ENCODE data around the gene GP1BB. TPM values are rescaled to one million over a fixed set of nuclear protein-coding genes. Genes with fewer than 3 reads are reported as not detected.
"Not testable (repeated sequence)": the region's sequence is repeated elsewhere in the genome, so short reads cannot be mapped to it uniquely, and the experiment has no call there.

The GP1BB gene
- total and polyA plus RNA-seq, 5 donors from 2014 or later = 6.4 TPM; not detected in 4

DNA sequence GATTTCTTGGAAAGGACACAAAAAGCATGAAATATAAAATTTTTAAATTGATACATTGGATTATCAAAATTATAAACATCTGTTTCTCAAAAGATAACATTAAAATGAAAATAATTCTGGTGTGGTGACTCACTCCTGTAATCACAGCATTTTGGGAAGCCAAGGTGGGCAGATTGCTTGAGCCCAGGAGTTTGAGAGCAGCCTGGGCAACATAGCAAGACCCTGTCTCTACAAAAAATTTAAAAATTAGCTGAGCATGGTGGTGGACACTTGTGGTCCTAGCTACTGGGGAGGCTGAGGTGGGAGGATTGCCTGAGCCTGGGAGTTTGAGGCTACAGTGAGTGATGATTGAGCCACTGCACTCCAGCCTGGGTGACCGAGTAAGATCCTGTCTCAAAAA lies 25.5 kb upstream of the GP1BB start:
- peaks cover 11% of the 10 kb centered on the region for H3K27me3 Mint-ChIP-seq
- H3K36me3 ChIP-seq (ENCODE audit: control insufficient read depth, insufficient read depth, low read length); ATAC-seq (ENCODE audit: low read depth in 2 of 2); H3K27ac Mint-ChIP-seq; H3K27me3 ChIP-seq (ENCODE audit: control insufficient read depth, insufficient read depth, low read length); H3K4me1 Mint-ChIP-seq; H3K36me3 Mint-ChIP-seq; H3K4me3 ChIP-seq (ENCODE audit: low read depth, low read length); H3K4me1 ChIP-seq (ENCODE audit: control insufficient read depth, insufficient read depth, low read length, poor library complexity, severe bottlenecking); DNase-seq; H3K9me3 Mint-ChIP-seq; H3K27ac ChIP-seq (ENCODE audit: insufficient read depth, low read length, poor library complexity, severe bottlenecking); H3K9me3 ChIP-seq (ENCODE audit: control insufficient read depth in 2 of 2, low read length in 2 of 2); H3K4me3 Mint-ChIP-seq: not testable (repeated sequence)

DNA sequence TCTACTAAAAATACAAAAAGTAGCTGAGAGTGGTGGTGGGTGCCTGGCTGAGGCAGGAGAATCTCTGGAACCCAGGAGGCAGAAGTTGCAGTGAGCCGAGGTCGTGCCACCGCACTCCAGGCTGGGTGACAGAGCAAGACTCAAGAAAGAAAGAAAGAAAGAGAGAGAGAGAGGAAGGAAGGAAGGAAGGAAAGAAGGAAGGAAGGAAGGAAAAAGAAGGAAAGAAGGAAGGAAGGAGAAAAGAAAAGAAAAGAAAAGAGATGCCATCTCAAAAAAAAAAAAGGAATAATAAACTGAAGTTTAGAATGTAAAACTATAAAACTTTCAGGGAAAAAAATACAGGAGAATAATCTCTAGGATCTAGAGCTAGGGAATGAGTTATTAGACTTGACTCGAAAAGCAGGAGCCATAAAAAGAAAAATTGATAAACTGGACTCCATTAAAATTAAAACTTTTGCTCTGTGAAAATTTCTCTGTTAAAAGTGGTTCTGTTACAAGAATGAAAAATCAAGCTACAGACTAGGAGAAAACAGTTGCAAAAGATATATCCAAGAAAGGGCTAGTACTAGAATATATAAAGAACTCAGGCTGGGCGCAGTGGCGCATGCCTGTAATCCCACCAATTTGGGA lies 22.4 kb upstream of the GP1BB start:
- Histone ChIP-seq H3K27me3 (ENCODE audit: control insufficient read depth, insufficient read depth, low read length) (peaks cover 2% of the 10 kb centered on the region), H3K4me1 (ENCODE audit: control insufficient read depth, insufficient read depth, low read length, poor library complexity, severe bottlenecking) (no peaks in the 10 kb centered on the region), H3K9me3 (ENCODE audit: control insufficient read depth in 2 of 2, low read length in 2 of 2) (no peaks in the 10 kb centered on the region), H3K36me3 (ENCODE audit: control insufficient read depth, insufficient read depth, low read length) (no peaks in the 10 kb centered on the region), H3K4me3 (ENCODE audit: low read depth, low read length) (no peak overlapping the region), H3K27ac (ENCODE audit: insufficient read depth, low read length, poor library complexity, severe bottlenecking) (no peak overlapping the region)
- peaks cover 10% of the 10 kb centered on the region for H3K27me3 Mint-ChIP-seq
- DNase-seq = no peak
- ATAC-seq (ENCODE audit: low read depth in 2 of 2) = no peak
- H3K9me3 Mint-ChIP-seq = no peaks in the 10 kb centered on the region
- no peak overlapping the region for H3K4me3 Mint-ChIP-seq
- no peaks in the 10 kb centered on the region for H3K36me3 Mint-ChIP-seq
- no peak overlapping the region for H3K27ac Mint-ChIP-seq
- no peaks in the 10 kb centered on the region for H3K4me1 Mint-ChIP-seq

DNA sequence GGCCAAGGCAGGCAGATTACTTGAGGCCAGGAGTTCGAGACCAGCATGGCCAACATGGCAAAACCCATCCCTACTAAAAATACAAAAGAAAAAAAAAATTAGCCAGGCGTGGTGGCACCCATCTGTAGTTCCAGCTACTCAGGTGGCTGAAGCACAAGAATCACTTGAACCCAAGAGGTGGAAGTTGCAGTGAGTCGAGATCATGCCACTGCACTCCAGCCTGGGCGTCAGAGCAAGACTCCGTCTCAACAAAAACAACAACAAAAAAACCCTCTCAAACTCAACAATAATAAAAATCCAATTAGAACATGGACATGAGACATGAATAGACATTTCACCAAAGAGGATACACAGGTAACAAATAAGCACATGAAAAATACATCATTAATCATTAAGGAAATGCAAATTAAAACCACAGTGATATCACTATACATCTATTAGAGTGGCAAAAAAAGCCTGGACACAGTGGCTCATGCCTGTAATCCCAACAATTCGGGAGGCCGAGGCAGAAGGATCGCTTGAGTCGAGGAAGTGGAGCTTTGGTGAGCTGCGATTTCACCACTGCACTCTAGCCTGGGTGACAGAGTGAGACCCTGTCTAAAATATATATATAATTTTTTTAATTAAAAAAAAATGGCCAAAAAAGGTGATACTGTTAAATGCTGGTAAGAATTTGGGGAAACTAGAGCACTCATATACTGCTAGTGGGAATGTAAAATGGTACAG lies 21.8 kb upstream of the GP1BB start:
- no peaks in the 10 kb centered on the region for H3K36me3 Mint-ChIP-seq
- no peaks in the 10 kb centered on the region for H3K4me1 ChIP-seq (ENCODE audit: control insufficient read depth, insufficient read depth, low read length, poor library complexity, severe bottlenecking)
- no peak overlapping the region for H3K27ac ChIP-seq (ENCODE audit: insufficient read depth, low read length, poor library complexity, severe bottlenecking)
- no peaks in the 10 kb centered on the region for H3K36me3 ChIP-seq (ENCODE audit: control insufficient read depth, insufficient read depth, low read length)
- no peaks in the 10 kb centered on the region for H3K4me1 Mint-ChIP-seq
- H3K9me3 Mint-ChIP-seq = no peaks in the 10 kb centered on the region
- H3K4me3 ChIP-seq (ENCODE audit: low read depth, low read length) = no peak overlapping the region
- ATAC-seq (ENCODE audit: low read depth in 2 of 2) = no peak
- peaks cover 2% of the 10 kb centered on the region for H3K27me3 ChIP-seq (ENCODE audit: control insufficient read depth, insufficient read depth, low read length)
- peaks cover 10% of the 10 kb centered on the region for H3K27me3 Mint-ChIP-seq
- no peak overlapping the region for H3K4me3 Mint-ChIP-seq
- no peak for DNase-seq
- no peak overlapping the region for H3K27ac Mint-ChIP-seq
- H3K9me3 ChIP-seq (ENCODE audit: control insufficient read depth in 2 of 2, low read length in 2 of 2) = no peaks in the 10 kb centered on the region

DNA sequence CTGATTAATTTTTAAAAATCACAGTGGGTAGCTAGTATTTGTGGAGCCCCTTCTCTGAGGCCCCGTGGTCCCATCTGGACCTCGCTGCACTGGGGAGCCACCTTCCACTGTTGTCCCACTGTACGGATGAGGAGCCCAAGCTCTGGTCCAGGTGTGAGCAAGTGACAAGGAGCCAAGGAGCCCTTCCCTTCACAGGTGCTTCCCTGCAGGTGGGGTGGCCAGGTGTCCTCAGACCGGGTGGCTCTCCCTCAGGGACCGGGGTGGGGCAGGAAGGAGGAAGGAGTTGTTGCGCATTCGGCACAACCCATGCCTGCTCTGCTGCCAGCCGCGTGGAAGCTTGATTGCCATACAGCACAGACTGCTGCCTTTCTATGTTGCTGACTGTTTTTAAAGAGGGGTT lies 19.5 kb upstream of the GP1BB start:
- ATAC-seq (ENCODE audit: low read depth in 2 of 2) = no peak
- Histone ChIP-seq H3K4me3 (ENCODE audit: low read depth, low read length) (no peak overlapping the region), H3K4me1 (ENCODE audit: control insufficient read depth, insufficient read depth, low read length, poor library complexity, severe bottlenecking) (no peaks in the 10 kb centered on the region), H3K27ac (ENCODE audit: insufficient read depth, low read length, poor library complexity, severe bottlenecking) (no peak overlapping the region), H3K36me3 (ENCODE audit: control insufficient read depth, insufficient read depth, low read length) (no peaks in the 10 kb centered on the region), H3K9me3 (ENCODE audit: control insufficient read depth in 2 of 2, low read length in 2 of 2) (no peaks in the 10 kb centered on the region), H3K27me3 (ENCODE audit: control insufficient read depth, insufficient read depth, low read length) (peaks cover 2% of the 10 kb centered on the region)
- no peaks in the 10 kb centered on the region for H3K4me1 Mint-ChIP-seq
- H3K4me3 Mint-ChIP-seq = no peak overlapping the region
- peaks cover 12% of the 10 kb centered on the region for H3K27me3 Mint-ChIP-seq
- H3K9me3 Mint-ChIP-seq = no peaks in the 10 kb centered on the region
- no peak for DNase-seq
- no peaks in the 10 kb centered on the region for H3K36me3 Mint-ChIP-seq
- no peak overlapping the region for H3K27ac Mint-ChIP-seq

DNA sequence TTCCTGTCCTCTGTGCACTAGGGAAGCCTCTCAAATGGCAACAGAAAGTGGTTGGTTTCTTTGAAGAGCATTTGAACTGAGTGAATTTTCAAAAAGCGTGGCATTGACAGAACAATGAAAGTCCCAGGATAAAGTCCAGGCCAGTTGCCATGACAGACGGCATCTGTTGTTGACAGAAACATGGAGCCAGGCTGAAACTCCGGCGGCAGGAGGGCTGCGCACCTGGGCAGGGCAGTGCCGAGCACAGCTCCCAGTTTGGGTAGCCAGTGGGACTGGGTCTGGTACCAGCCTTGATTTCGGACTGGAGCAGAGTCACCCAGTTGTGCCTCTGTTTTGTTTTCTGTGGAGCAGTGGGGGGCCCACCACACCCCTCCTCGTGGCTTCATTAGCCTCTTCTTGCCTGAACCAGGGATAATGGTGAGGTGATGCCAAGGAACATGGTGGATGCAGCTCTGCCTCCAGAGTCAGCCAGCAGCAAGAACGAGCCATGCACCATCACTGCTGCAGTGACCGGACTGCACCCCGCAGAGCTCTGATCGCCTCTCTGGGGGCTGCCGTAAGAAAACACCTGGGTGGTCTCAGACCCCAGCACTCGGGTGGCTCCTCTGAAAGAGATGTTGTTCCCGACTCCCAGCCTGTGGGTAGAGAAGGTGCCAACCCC lies 18.9 kb upstream of the GP1BB start:
- DNase-seq = no peak
- Mint-ChIP-seq H3K4me3 (no peak overlapping the region), H3K9me3 (no peaks in the 10 kb centered on the region), H3K27ac (no peak overlapping the region), H3K27me3 (peaks cover 15% of the 10 kb centered on the region), H3K36me3 (no peaks in the 10 kb centered on the region), H3K4me1 (no peaks in the 10 kb centered on the region)
- no peaks in the 10 kb centered on the region for H3K4me1 ChIP-seq (ENCODE audit: control insufficient read depth, insufficient read depth, low read length, poor library complexity, severe bottlenecking)
- peaks cover 2% of the 10 kb centered on the region for H3K27me3 ChIP-seq (ENCODE audit: control insufficient read depth, insufficient read depth, low read length)
- H3K9me3 ChIP-seq (ENCODE audit: control insufficient read depth in 2 of 2, low read length in 2 of 2) = no peaks in the 10 kb centered on the region
- no peak overlapping the region for H3K4me3 ChIP-seq (ENCODE audit: low read depth, low read length)
- no peak overlapping the region for H3K27ac ChIP-seq (ENCODE audit: insufficient read depth, low read length, poor library complexity, severe bottlenecking)
- H3K36me3 ChIP-seq (ENCODE audit: control insufficient read depth, insufficient read depth, low read length) = no peaks in the 10 kb centered on the region
- no peak for ATAC-seq (ENCODE audit: low read depth in 2 of 2)

DNA sequence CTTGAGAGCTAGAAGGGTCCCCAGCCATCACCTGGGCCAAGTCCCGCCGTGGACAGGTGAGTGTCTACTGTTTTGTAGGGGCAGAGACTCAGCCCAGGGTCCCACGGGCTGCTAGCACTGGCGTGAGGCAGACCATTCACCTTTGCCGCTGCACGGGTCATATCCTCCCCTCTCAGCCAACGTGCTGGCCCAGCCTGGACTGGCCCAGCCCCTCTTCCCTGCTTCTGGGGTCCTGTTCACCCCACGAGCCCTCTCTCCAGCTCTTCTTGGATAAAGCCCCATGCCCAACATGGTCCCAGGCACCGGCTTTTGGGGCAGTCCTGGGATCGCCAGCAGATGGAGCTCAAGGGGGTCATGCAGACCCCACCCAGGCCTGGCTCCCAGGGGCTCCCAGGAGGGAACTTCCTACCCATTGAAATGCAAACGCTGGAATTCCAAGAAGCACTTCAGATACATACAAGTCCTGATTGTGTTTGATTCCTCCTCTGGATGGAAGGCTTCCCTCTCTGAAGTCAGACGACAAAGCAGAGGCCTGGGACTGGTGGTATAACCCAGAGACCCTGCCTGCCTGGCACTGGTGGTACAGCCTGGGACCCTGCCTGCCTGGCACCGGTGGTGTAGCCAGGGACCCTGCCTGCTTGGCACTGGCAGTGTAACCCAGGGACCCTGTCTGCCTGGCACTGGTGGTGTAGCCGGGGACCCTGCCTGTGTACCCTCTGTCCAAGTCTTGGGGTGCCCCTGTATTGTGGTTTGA lies 18.0 kb upstream of the GP1BB start:
- H3K4me1 Mint-ChIP-seq = no peaks in the 10 kb centered on the region
- no peaks in the 10 kb centered on the region for H3K36me3 Mint-ChIP-seq
- no peak overlapping the region for H3K27ac ChIP-seq (ENCODE audit: insufficient read depth, low read length, poor library complexity, severe bottlenecking)
- H3K4me3 Mint-ChIP-seq = no peak overlapping the region
- H3K36me3 ChIP-seq (ENCODE audit: control insufficient read depth, insufficient read depth, low read length) = no peaks in the 10 kb centered on the region
- H3K9me3 Mint-ChIP-seq = no peaks in the 10 kb centered on the region
- H3K27me3 Mint-ChIP-seq = peaks cover 10% of the 10 kb centered on the region
- no peak for ATAC-seq (ENCODE audit: low read depth in 2 of 2)
- peaks cover under 1% of the 10 kb centered on the region for H3K27me3 ChIP-seq (ENCODE audit: control insufficient read depth, insufficient read depth, low read length)
- DNase-seq = no peak
- H3K9me3 ChIP-seq (ENCODE audit: control insufficient read depth in 2 of 2, low read length in 2 of 2) = no peaks in the 10 kb centered on the region
- no peak overlapping the region for H3K4me3 ChIP-seq (ENCODE audit: low read depth, low read length)
- no peak overlapping the region for H3K27ac Mint-ChIP-seq
- no peaks in the 10 kb centered on the region for H3K4me1 ChIP-seq (ENCODE audit: control insufficient read depth, insufficient read depth, low read length, poor library complexity, severe bottlenecking)

DNA sequence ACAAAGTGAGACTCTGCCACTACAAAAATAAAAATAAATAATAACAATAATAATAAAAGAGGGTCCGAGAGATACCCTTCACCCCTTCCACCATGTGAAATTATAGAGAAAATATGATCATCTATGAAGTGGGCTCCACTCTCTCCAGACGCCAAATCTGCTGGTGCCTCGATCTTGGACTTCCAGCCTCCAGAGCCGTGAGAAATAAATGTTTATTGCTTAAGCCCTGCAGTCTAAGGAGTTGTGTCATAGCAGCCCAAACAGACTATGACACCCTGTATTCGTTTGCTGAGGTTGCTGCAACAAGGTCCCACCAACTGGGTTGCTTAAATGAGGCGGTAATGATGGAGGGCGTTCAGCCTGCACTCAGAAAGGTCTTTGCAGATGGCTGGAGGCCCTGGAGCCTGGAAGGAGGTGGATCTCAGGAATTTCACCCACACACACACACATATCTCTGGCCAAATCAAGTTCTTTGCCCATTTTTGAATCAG lies 16.6 kb upstream of the GP1BB start:
- Histone ChIP-seq H3K9me3 (ENCODE audit: control insufficient read depth in 2 of 2, low read length in 2 of 2) (no peaks in the 10 kb centered on the region), H3K27me3 (ENCODE audit: control insufficient read depth, insufficient read depth, low read length) (no peaks in the 10 kb centered on the region), H3K4me1 (ENCODE audit: control insufficient read depth, insufficient read depth, low read length, poor library complexity, severe bottlenecking) (no peaks in the 10 kb centered on the region), H3K4me3 (ENCODE audit: low read depth, low read length) (no peak overlapping the region), H3K36me3 (ENCODE audit: control insufficient read depth, insufficient read depth, low read length) (no peaks in the 10 kb centered on the region), H3K27ac (ENCODE audit: insufficient read depth, low read length, poor library complexity, severe bottlenecking) (no peak overlapping the region)
- no peak for ATAC-seq (ENCODE audit: low read depth in 2 of 2)
- Mint-ChIP-seq H3K27me3 (peaks cover 10% of the 10 kb centered on the region), H3K9me3 (no peaks in the 10 kb centered on the region), H3K4me1 (no peaks in the 10 kb centered on the region), H3K36me3 (no peaks in the 10 kb centered on the region), H3K27ac (no peak overlapping the region), H3K4me3 (no peak overlapping the region)
- no peak for DNase-seq
